Upper lobe of left lung (tissue), 6 donors: ENCODE data around the gene MYO5B. TPM values are rescaled to one million over a fixed set of nuclear protein-coding genes. Genes with fewer than 3 reads are reported as not detected.

Source experiments
- ATAC-seq, 2 donors: fragments of 200-7000 bp; cut with Tn5 transposase; one replicate each; pipeline ENCODE4 v1.9.1; 2022; ENCODE audit warnings: mild to moderate bottlenecking in 2 of 2, moderate library complexity in 2 of 2; ENCODE audit not compliant: low FRiP score in 2 of 2
- DNase-seq, 2 donors: peaks; one replicate each; pipeline ENCODE4 v3.0.0-alpha.2; 2019 to 2020
- H3K27ac ChIP-seq, 4 donors: fragments of 200-600 bp; sonication (generic); one replicate each; pipeline ENCODE4 v1.5.1; 2016 to 2019
- H3K27me3 ChIP-seq, 4 donors: fragments of 200-600 bp; sonication (generic); one replicate each; pipeline ENCODE4 v1.5.1; 2017 to 2019
- H3K36me3 ChIP-seq, 4 donors: fragments of 200-600 bp; sonication (generic); one replicate each; pipeline ENCODE4 v1.5.1; 2016 to 2019
- H3K4me1 ChIP-seq, 4 donors: fragments of 200-600 bp; sonication (generic); one replicate each; pipeline ENCODE4 v1.5.1; 2018 to 2019
- H3K4me3 ChIP-seq, 4 donors: fragments of 200-600 bp; sonication (generic); one replicate each; pipeline ENCODE4 v1.5.1; 2017 to 2019; ENCODE audit warnings: mild to moderate bottlenecking in 2 of 4, moderate library complexity in 1 of 4
- H3K9me3 ChIP-seq, 4 donors: fragments of 200-600 bp; sonication (generic); one replicate each; pipeline ENCODE4 v1.5.1; 2018 to 2019
- CTCF ChIP-seq, 6 experiments: fragments of 450-650 bp in 4 of 6; fragments of 200-600 bp in 2 of 6; sonication (generic) in 2 of 6; IDR thresholded peaks; one replicate each; pipeline ENCODE4 v1.5.1; 2016 to 2019; ENCODE audit warnings: antibody characterized with exemption in 6 of 6
- EP300 ChIP-seq, 4 donors: sonication (generic); formaldehyde crosslinking; IDR thresholded peaks; one replicate each; pipeline ENCODE4 v1.5.1; 2017; ENCODE audit warnings: antibody characterized with exemption in 4 of 4, control low read depth in 2 of 4
- POLR2A ChIP-seq, 4 donors: fragments of 450-650 bp; IDR thresholded peaks; one replicate each; pipeline ENCODE4 v1.5.1; 2016 to 2017; ENCODE audit warnings: antibody characterized with exemption in 4 of 4, mild to moderate bottlenecking in 2 of 4
- POLR2AphosphoS5 ChIP-seq, 2 donors: sonication (generic); formaldehyde crosslinking; IDR thresholded peaks; one replicate each; pipeline ENCODE4 v1.5.1; 2017; ENCODE audit warnings: antibody characterized with exemption in 2 of 2
- WGBS, 2 donors: methylation state at CpG; one replicate each; pipeline ENCODE4 v1.1.5; 2017 to 2018; 5-methylcytosine and 5-hydroxymethylcytosine counted together
- total RNA-seq, 6 donors: library from RNA; depleted of rRNA in 4 of 6; stranded (reverse); fragments of >200 nt in 4 of 6; gene quantifications; one replicate each; pipeline versions ENCODE4 v1.1.0 to v1.2.1, GENCODE V29; 2016 to 2021
- donor health status: DM: no; HTN: no; CAD: no; lungs with moderate emphysema.
- donor health status: DM: no; HTN: yes; CAD: no; lungs with severe emphysema.

The MYO5B gene
- total RNA-seq, 6 donors from 2014 or later: 25.4 to 95.2 (median 49.6) TPM

GRCh38 chr18:50033004-50033403 is 161.9 kb downstream of the MYO5B start:
- H3K27ac ChIP-seq: no peak overlapping the region
- no peaks in the 10 kb centered on the region for H3K9me3 ChIP-seq
- DNase-seq (no peak), ATAC-seq (no peak)
- H3K36me3 ChIP-seq: no peaks in the 10 kb centered on the region
- no peaks in the 10 kb centered on the region for H3K27me3 ChIP-seq
- H3K4me3 ChIP-seq: no peak overlapping the region
- TF ChIP-seq POLR2A (IDR thresholded peaks at IDR 0.05) (no peak), CTCF (IDR thresholded peaks at IDR 0.05) (no peak), EP300 (IDR thresholded peaks at IDR 0.05) (no peak), POLR2AphosphoS5 (IDR thresholded peaks at IDR 0.05) (no peak)
- WGBS, 2 donors: 65 to 77% methylated on average over 6 of the region's 6 CpGs
- H3K4me1 ChIP-seq: no peaks in the 10 kb centered on the region

GRCh38 chr18:50030146-50030545 is 164.8 kb downstream of the MYO5B start:
- ATAC-seq (no peak), DNase-seq (no peak)
- Histone ChIP-seq H3K27ac (no peak overlapping the region), H3K27me3 (no peaks in the 10 kb centered on the region), H3K4me1 (no peaks in the 10 kb centered on the region), H3K36me3 (no peaks in the 10 kb centered on the region), H3K4me3 (no peak overlapping the region), H3K9me3 (no peaks in the 10 kb centered on the region)
- TF ChIP-seq POLR2AphosphoS5 (IDR thresholded peaks at IDR 0.05) (no peak), EP300 (IDR thresholded peaks at IDR 0.05) (no peak), POLR2A (IDR thresholded peaks at IDR 0.05) (no peak), CTCF (IDR thresholded peaks at IDR 0.05) (no peak)
- 70% methylated on average over 4 of the region's 4 CpGs for WGBS, 2 donors

GRCh38 chr18:50027996-50028395 is 167.0 kb downstream of the MYO5B start:
- Histone ChIP-seq H3K27me3 (no peaks in the 10 kb centered on the region), H3K4me1 (no peaks in the 10 kb centered on the region), H3K4me3 (no peak overlapping the region), H3K27ac (no peak overlapping the region), H3K36me3 (no peaks in the 10 kb centered on the region), H3K9me3 (no peaks in the 10 kb centered on the region)
- DNase-seq (no peak), ATAC-seq (no peak)
- TF ChIP-seq POLR2A (IDR thresholded peaks at IDR 0.05) (no peak), EP300 (IDR thresholded peaks at IDR 0.05) (no peak), CTCF (IDR thresholded peaks at IDR 0.05) (no peak), POLR2AphosphoS5 (IDR thresholded peaks at IDR 0.05) (no peak)
- WGBS, 2 donors: 87 to 93% methylated on average over 2 of the region's 2 CpGs

- Histone ChIP-seq H3K27ac (no peak overlapping the region), H3K27me3 (no peaks in the 10 kb centered on the region), H3K4me1 (no peaks in the 10 kb centered on the region), H3K4me3 (no peak overlapping the region), H3K36me3 (no peaks in the 10 kb centered on the region), H3K9me3 (no peaks in the 10 kb centered on the region)
- ATAC-seq: no peak
- DNase-seq: no peak
- 67 to 76% methylated on average over 3 of the region's 3 CpGs for WGBS, 2 donors
- TF ChIP-seq EP300 (IDR thresholded peaks at IDR 0.05) (no peak), CTCF (IDR thresholded peaks at IDR 0.05) (no peak), POLR2AphosphoS5 (IDR thresholded peaks at IDR 0.05) (no peak), POLR2A (IDR thresholded peaks at IDR 0.05) (no peak)
Measured at GRCh38 chr18:50024466-50024865, 170.5 kb downstream of the MYO5B start.

- WGBS, 2 donors: 91 to 97% methylated on average over 3 of the region's 3 CpGs
- Histone ChIP-seq H3K4me1 (no peaks in the 10 kb centered on the region), H3K36me3 (no peaks in the 10 kb centered on the region), H3K9me3 (no peaks in the 10 kb centered on the region), H3K4me3 (no peak overlapping the region), H3K27me3 (no peaks in the 10 kb centered on the region), H3K27ac (no peak overlapping the region)
- ATAC-seq (no peak), DNase-seq (no peak)
- TF ChIP-seq POLR2A (IDR thresholded peaks at IDR 0.05) (no peak), CTCF (IDR thresholded peaks at IDR 0.05) (no peak), POLR2AphosphoS5 (IDR thresholded peaks at IDR 0.05) (no peak), EP300 (IDR thresholded peaks at IDR 0.05) (no peak)
Measured at GRCh38 chr18:50022985-50023384, 172.0 kb downstream of the MYO5B start.
